Nucleus accumbens (tissue), 56 donors: Measurements from ENCODE around the gene KANK2.

Source experiments
- DNase-seq, 56 donors: peaks; one replicate each; lab custom pipeline; 2025; lab: John Stamatoyannopoulos, UW

The KANK2 gene

GRCh38 chr19:11226716-11227166, 29.4 kb upstream of the KANK2 start:
- no peak for DNase-seq

- DNase-seq: no peak
Measured at GRCh38 chr19:11225815-11226214, 28.5 kb upstream of the KANK2 start.

- DNase-seq: no peak
Measured at GRCh38 chr19:11225172-11225571, 27.8 kb upstream of the KANK2 start.

- DNase-seq: no peak
Measured at GRCh38 chr19:11224429-11224828, 27.1 kb upstream of the KANK2 start.

- DNase-seq: no peak
Measured at GRCh38 chr19:11223200-11223599, 25.9 kb upstream of the KANK2 start.

GRCh38 chr19:11221082-11221598, 23.8 kb upstream of the KANK2 start:
- DNase-seq: no peak

- DNase-seq: no peak
Measured at GRCh38 chr19:11214387-11214786, 17.0 kb upstream of the KANK2 start.

- DNase-seq: no peak
Measured at GRCh38 chr19:11210656-11210928, 13.2 kb upstream of the KANK2 start.

GRCh38 chr19:11209839-11210655, 12.7 kb upstream of the KANK2 start:
- no peak for DNase-seq

GRCh38 chr19:11208561-11209471, 11.5 kb upstream of the KANK2 start:
- DNase-seq: no peak

- DNase-seq: no peak
Measured at GRCh38 chr19:11205939-11206570, 8.7 kb upstream of the KANK2 start.

GRCh38 chr19:11204943-11205349, 7.6 kb upstream of the KANK2 start:
- peak in 1 of 56 donors; percentile 17 for DNase-seq

- DNase-seq: no peak
Measured at GRCh38 chr19:11204076-11204602, 6.8 kb upstream of the KANK2 start.

GRCh38 chr19:11203194-11204075, 6.1 kb upstream of the KANK2 start:
- peak in 46 of 56 donors; percentile 5 to 82 (median 34) for DNase-seq

GRCh38 chr19:11202488-11203193, 5.3 kb upstream of the KANK2 start:
- no peak for DNase-seq

- no peak for DNase-seq
Measured at GRCh38 chr19:11201791-11202190, 4.4 kb upstream of the KANK2 start.

GRCh38 chr19:11200931-11201330, 3.6 kb upstream of the KANK2 start:
- DNase-seq: no peak

GRCh38 chr19:11200015-11200574, 2.8 kb upstream of the KANK2 start:
- DNase-seq: no peak

- DNase-seq: no peak
Measured at GRCh38 chr19:11199517-11199916, 2.2 kb upstream of the KANK2 start.
